Stimulated activated CD4-positive, alpha-beta T cell treated with anti-CD3 and anti-CD28 coated beads, TNF-alpha, amount 100 ng/mL, for 24 hours (primary cell): ENCODE data around the gene THEMIS.
"Not testable (repeated sequence)": the region's sequence is repeated elsewhere in the genome, so short reads cannot be mapped to it uniquely, and the experiment has no call there.

Experiments
- DNase-seq, 3 experiments: peaks; one replicate each; pipeline ENCODE4 v3.0.0-alpha.2; 2020; ENCODE audit warnings: low read depth in 3 of 3

The THEMIS gene

GRCh38 chr6:127725821-127726220 lies 175.0 kb downstream of the THEMIS start:
- DNase-seq = no peak

GRCh38 chr6:127718694-127719093 lies 182.2 kb downstream of the THEMIS start:
- no peak for DNase-seq

- no peak for DNase-seq
These were observed 183.5 kb downstream of the THEMIS start for GRCh38 chr6:127717384-127717783.

- no peak for DNase-seq
These were observed 184.4 kb downstream of the THEMIS start for GRCh38 chr6:127716465-127716864.

GRCh38 chr6:127710668-127711067 lies 190.2 kb downstream of the THEMIS start:
- DNase-seq = no peak

- no peak for DNase-seq
These were observed 194.6 kb downstream of the THEMIS start for GRCh38 chr6:127706216-127706615.

GRCh38 chr6:127695108-127695507 lies 205.8 kb downstream of the THEMIS start:
- DNase-seq = no peak

- DNase-seq = no peak
These were observed 209.7 kb downstream of the THEMIS start for GRCh38 chr6:127691146-127691545.

- DNase-seq = no peak
These were observed 210.3 kb downstream of the THEMIS start for GRCh38 chr6:127690588-127690987.

- DNase-seq = no peak
These were observed 210.8 kb downstream of the THEMIS start for GRCh38 chr6:127690092-127690491.

GRCh38 chr6:127687490-127687889 lies 213.4 kb downstream of the THEMIS start:
- not testable (repeated sequence) for DNase-seq

- DNase-seq = no peak
These were observed 214.8 kb downstream of the THEMIS start for GRCh38 chr6:127686084-127686483.

GRCh38 chr6:127684501-127684900 lies 216.4 kb downstream of the THEMIS start:
- no peak for DNase-seq
